Tibial artery (tissue), 4 donors: ENCODE data around the gene ABCG2.
"Not testable (repeated sequence)": the region's sequence is repeated elsewhere in the genome, so short reads cannot be mapped to it uniquely, and the experiment has no call there.

Experiments
- DNase-seq, 2 donors: peaks; one replicate each; pipeline ENCODE4 v3.0.0-alpha.2; 2019
- H3K27ac ChIP-seq, 2 donors: fragments of 200-600 bp; sonication (generic) in 1 of 2; 1 replicate in 1 of 2; 2 replicates in 1 of 2; pipeline ENCODE4 v1.5.1; 2018 to 2019; ENCODE audit warnings: mild to moderate bottlenecking in 1 of 2
- H3K27me3 ChIP-seq, 2 donors: fragments of 200-600 bp; sonication (generic) in 1 of 2; one replicate each; pipeline versions ENCODE4 v1.5.1 to v1.6.0; 2016 to 2019
- H3K36me3 ChIP-seq, 3 donors: fragments of 200-600 bp; sonication (generic) in 2 of 3; one replicate each; pipeline ENCODE4 v1.5.1; 2016 to 2019; ENCODE audit warnings: mild to moderate bottlenecking in 2 of 3
- H3K4me1 ChIP-seq, 4 donors: fragments of 200-600 bp; sonication (generic) in 2 of 4; 1 replicate in 3 of 4; 2 replicates in 1 of 4; pipeline ENCODE4 v1.5.1; 2016 to 2019
- H3K4me3 ChIP-seq, 2 donors: fragments of 200-600 bp; sonication (generic) in 1 of 2; 1 replicate in 1 of 2; 2 replicates in 1 of 2; pipeline ENCODE4 v1.5.1; 2018 to 2019; ENCODE audit warnings: mild to moderate bottlenecking in 2 of 2
- H3K9me3 ChIP-seq, 3 donors: fragments of 200-600 bp; sonication (generic) in 1 of 3; one replicate each; pipeline ENCODE4 v1.5.1; 2016 to 2019
- CTCF ChIP-seq, 2 experiments: fragments of 200-600 bp in 1 of 2; fragments of 450-650 bp in 1 of 2; IDR thresholded peaks; one replicate each; pipeline ENCODE4 v1.5.1; 2017 to 2019; ENCODE audit warnings: antibody characterized with exemption in 2 of 2, mild to moderate bottlenecking in 1 of 2, moderate library complexity in 1 of 2
- intact Hi-C: fragments of 100-400 bp; cut with DNase I; formaldehyde crosslinking; loops from one replicate; pipeline ENCODE4 v1.15.0; 2023; ENCODE audit warnings: low total_unique reads

ABCG2 gene

GRCh38 chr4:88130544-88131305, 27.7 kb downstream of the ABCG2 start:
- H3K4me1 ChIP-seq, result no peaks in the 10 kb centered on the region
- no peak for TF ChIP-seq CTCF (IDR thresholded peaks at IDR 0.05)
- no peaks in the 10 kb centered on the region for H3K36me3 ChIP-seq
- intact Hi-C loops, result no loop called here
- H3K27me3 ChIP-seq, result no peaks in the 10 kb centered on the region
- H3K27ac ChIP-seq, result no peak overlapping the region
- no peak for DNase-seq
- no peak overlapping the region for H3K4me3 ChIP-seq
- H3K9me3 ChIP-seq, result no peaks in the 10 kb centered on the region

DNA sequence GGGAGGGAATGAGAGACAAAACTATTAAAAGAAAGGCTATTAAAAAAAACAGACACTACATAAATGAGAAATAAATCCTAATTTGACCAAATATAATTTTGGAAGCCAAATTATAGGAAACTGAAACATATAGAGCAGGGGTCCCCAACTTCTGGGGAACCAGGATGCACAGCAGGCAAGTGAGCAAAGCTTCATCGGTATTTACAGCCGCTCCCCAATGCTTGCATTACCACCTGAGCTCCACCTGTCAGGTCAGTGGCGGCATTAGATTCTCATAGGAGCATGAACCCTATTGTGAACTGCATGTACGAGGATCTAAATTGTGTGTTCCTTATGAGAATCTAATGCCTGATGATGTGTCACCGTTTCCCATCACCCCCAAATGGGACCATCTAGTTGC, 28.4 kb downstream of the ABCG2 start:
- intact Hi-C loops, result no loop called here
- H3K4me3 ChIP-seq, result no peak overlapping the region
- H3K9me3 ChIP-seq, result no peaks in the 10 kb centered on the region
- no peak for TF ChIP-seq CTCF (IDR thresholded peaks at IDR 0.05)
- H3K27me3 ChIP-seq, result no peaks in the 10 kb centered on the region
- H3K36me3 ChIP-seq, result no peaks in the 10 kb centered on the region
- DNase-seq, result no peak
- no peaks in the 10 kb centered on the region for H3K4me1 ChIP-seq
- no peak overlapping the region for H3K27ac ChIP-seq

- Histone ChIP-seq H3K36me3 (peaks cover 0 to 10% (median 7%) of the 10 kb centered on the region in 3 donors), H3K9me3 (peaks cover 0 to 12% (median 10%) of the 10 kb centered on the region in 3 donors)
- DNase-seq, H3K27ac ChIP-seq, H3K27me3 ChIP-seq, H3K4me3 ChIP-seq, intact Hi-C loops, H3K4me1 ChIP-seq: not testable (repeated sequence)
Measured at GRCh38 chr4:88122260-88122659, 36.2 kb downstream of the ABCG2 start.

DNA sequence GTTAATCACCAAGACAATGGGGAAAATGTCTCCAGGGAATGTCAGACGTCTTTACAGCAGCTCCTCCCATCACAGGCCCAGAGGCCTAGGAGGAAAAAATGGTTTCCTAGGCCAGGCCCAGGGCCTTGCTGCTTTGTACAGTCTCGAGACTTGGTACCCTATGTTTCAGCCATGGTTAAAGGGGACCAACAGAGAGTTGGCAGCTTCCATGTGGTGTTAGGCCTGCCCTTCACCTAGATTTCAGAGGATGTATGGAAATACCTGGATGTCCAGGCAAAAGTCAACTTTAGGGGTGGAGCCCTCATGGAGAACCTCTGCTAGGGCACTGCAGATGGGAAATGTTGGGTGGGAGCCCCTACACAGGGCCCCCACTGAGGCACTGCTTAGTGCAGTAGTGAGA, 38.5 kb downstream of the ABCG2 start:
- Histone ChIP-seq H3K36me3 (peaks cover 0 to 10% (median 7%) of the 10 kb centered on the region in 3 donors), H3K4me3 (no peak overlapping the region), H3K27ac (no peak overlapping the region), H3K9me3 (peaks cover 0 to 12% (median 10%) of the 10 kb centered on the region in 3 donors), H3K27me3 (no peaks in the 10 kb centered on the region), H3K4me1 (no peaks in the 10 kb centered on the region)
- intact Hi-C loops, result no loop called here
- no peak for TF ChIP-seq CTCF (IDR thresholded peaks at IDR 0.05)
- DNase-seq, result no peak

DNA sequence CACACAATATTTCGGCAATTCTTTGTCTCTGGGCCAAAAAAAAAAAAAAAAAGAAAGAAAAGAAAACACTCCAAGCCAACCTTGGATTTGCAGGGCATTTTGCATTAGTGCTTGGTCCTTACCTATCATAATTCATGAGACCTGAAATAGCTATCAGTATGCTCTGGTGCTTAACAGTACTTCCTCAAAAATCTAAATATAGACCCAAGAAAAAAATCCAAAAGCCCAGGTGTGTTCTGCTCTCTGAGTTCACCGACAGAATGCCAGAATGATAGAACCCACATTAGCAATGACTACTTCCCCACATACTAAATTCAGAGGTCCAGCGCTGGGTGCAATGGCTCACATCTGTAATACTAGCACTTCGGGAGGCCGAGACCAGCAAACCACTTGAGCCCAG, 42.9 kb downstream of the ABCG2 start:
- H3K4me1 ChIP-seq, result no peaks in the 10 kb centered on the region
- intact Hi-C loops, result no loop called here
- no peaks in the 10 kb centered on the region for H3K27me3 ChIP-seq
- no peak overlapping the region for H3K27ac ChIP-seq
- no peak overlapping the region for H3K4me3 ChIP-seq
- peaks cover 0 to 12% (median 10%) of the 10 kb centered on the region in 3 donors for H3K9me3 ChIP-seq
- DNase-seq, result no peak
- peaks cover 0 to 8% (median 7%) of the 10 kb centered on the region in 3 donors for H3K36me3 ChIP-seq
- no peak for TF ChIP-seq CTCF (IDR thresholded peaks at IDR 0.05)

DNA sequence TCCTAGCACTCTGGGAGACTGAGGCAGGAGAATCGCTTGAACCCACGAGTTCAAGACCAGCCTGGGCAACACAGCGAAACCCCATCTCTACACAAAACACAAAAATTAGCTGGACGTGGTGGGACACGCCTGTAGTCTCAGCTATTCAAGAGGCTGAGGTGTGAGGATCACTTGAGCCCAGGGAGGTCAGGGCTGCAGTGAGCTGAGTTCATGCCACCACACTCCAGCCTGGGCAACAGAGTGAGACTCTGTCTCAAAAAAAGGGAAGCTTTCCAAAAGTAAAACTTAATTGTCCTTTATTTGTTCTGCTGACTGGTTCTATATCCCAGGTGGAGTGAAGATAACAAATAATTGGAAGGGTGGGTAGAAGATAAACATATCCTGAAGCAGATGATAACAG, 45.6 kb downstream of the ABCG2 start:
- no peak overlapping the region for H3K27ac ChIP-seq
- no peaks in the 10 kb centered on the region for H3K27me3 ChIP-seq
- no peaks in the 10 kb centered on the region for H3K36me3 ChIP-seq
- TF ChIP-seq CTCF (IDR thresholded peaks at IDR 0.05), result no peak
- no peaks in the 10 kb centered on the region for H3K9me3 ChIP-seq
- H3K4me3 ChIP-seq, result no peak overlapping the region
- intact Hi-C loops, result no loop called here
- H3K4me1 ChIP-seq, result peaks cover 0 to 7% (median 0%) of the 10 kb centered on the region in 4 donors
- no peak for DNase-seq
